Measurements from ENCODE around the gene IL24.

The IL24 gene

DNA sequence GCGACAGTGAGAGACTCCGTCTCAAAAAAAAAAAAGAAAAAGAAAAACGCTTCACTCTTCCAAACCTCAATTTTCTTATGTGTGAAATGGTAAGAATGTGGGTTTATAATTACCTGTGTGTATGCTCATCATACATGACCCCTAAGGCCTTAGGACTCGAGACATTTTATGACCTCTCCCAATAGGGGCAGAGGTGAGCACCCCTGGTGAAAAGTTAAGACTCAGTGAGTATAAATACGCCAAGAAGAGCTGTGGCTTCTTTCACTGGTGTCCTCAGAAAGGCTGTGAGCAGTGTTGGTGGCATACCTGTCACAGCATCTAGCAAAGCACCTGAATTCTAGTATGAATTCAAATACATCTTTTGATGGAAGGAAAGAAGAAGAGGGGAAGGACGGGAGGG, 32.3 kb downstream of the IL24 start:
- DNase-seq: no peak

DNA sequence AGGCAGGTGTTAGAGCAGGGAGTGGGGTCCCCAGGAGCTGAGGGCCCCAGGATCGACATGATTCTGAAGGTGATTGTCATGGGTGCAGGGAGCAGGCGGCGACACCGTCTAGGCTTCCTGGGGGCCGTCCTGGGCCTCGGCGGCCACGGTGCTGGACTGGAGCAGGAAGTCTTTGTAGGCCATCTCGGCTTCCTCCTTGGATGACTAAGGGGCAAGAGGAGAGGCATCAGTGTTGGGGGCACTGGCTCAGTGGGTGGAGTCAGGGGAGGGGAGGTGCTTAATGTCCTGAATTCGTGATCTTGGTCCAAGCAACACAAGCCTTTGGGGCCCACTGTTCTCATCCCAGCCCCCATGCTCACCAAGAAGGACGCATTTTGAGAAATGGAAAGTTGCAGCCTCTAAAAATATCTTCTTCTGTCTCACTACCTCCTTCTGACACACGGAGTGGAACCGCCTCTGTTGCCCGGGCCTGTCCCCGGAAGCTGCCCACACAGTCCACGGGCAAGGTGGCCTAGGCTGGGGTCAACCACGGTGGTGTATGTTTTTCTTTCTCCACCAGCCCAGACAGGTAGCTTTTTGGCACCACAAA, 33.1 kb downstream of the IL24 start:
- no peak for DNase-seq

DNA sequence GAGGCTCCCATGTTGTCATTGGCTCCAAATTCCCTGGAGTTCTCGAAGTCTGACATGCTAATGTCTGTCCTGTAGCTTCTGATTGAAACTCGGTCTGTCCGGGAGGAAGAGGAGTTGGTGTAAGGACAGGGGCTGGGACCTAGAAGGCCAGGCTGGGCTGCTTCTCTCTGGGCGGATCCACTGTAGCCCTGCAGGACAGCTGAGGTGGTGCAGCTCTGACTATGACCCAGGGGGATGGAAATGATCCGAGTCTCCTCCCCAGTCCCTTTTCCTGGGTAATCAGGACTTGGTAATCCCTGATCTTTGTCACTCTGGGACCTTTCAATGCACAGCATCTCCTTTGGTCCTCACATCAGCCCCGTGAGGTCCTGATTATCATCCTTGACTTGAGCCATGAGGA, 34.5 kb downstream of the IL24 start:
- no peak for DNase-seq

DNA sequence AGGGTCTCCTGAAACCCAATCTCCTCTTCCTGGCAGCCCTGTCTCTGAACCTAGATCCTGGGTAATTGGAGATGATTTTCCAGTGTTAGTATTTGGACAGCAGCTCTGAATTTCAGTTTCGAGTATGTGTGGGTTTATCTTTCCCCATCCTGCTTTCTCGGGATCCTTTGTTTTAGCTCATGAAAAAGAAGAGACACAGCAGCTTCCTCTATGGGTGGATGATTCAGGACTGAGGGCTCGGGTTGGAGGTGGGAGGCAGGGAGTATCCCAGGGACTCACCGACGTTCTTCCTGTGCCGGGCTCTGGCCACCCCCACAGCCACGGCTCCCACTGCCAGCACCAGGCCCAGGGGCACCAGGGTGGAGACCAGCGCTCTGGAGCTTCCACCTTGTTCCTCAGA, 34.9 kb downstream of the IL24 start:
- DNase-seq: no peak

DNA sequence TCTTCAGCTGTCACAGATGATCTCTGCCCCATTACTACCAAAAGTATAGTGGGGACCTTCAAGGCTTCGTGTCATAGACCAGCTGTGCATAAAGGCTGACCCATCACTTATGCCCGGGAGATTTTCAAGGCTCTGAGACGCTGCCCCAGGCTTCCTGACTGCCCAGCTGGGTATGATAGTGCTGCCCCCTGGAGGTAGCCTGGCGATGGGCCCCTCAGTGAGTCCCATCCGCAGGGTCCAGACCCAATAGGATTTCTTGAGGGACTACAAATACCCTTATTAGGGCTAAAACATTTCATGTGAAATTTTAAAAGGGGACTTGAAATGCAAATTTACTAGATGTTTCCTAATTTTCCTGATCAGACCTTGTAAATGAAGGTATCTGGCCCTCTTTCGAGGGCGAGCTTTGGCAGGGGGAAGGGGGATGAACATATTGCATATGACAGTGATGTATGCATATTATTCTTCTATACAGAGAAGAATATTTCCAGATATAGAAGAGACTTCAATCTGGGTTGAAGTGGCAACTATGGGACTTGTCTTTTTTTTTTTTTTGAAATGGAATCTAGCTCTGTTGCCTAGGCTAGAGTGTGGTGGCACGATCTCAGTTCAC, 36.2 kb downstream of the IL24 start:
- no peak for DNase-seq

DNA sequence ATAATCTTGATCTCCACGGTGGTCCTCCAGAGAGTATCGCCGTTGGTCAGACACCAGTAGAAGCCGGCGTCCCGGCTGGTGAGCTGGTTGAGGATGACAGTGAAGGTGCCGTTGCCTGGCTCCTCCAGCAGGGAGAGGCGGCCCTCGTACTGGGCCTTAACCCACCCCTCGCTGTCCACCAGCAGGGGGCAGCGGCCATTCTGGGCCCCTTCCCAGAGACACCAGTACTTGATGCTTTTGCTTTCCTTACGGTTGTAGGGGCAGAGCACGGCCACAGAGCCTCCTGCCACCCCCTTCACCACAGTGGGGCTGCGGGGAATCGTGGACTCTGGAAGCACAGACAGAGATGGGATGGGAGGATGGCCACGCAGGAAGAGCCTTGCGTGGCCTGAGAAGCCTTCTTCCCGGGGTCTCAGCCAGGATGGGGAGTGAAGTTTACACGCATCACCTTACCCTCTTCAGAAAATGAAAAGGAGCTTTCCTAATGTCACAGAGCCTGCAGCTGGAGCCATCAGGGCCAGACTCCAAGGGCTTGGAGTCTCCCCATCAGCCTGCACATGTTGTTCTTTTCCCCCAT, 38.3 kb downstream of the IL24 start:
- no peak for DNase-seq

DNA sequence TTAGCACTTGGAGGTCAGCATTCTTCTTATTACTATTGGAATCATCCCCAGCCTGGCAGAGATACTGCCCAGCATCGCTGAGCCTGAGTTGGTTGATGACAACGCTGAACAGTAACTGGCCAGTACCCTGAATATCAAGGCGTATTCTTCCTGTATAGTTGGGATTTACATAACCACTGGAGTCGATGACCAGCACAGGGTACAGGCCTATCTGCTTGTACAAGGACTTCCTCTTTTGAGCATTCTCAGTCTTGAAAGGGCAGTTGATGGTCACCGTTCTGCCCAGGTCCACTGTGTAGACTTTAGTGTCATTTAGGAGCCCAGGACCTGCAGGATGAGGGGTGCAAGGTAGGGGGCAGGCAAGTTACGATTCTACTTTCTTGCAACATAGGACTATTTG, 40.2 kb downstream of the IL24 start:
- no peak for DNase-seq

DNA sequence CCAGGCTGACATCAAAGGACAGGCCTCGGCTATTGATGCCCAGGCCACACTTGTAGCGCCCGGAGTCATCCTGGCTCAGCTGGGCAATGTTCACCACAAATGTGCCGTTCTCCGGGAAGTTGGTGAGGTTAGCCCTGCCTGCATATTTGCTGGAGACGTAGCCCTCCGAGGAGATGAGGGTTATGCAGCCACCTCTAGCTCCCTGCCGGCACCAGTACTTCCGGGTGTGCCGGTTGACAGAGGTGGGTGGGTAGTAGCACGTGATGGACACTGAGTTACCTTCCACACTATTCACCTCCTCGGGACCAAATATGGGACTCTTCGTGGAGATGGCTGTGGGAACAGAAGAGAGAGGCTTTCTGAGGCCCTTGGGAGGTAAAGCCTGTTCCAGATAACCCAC, 41.9 kb downstream of the IL24 start:
- no peak for DNase-seq

DNA sequence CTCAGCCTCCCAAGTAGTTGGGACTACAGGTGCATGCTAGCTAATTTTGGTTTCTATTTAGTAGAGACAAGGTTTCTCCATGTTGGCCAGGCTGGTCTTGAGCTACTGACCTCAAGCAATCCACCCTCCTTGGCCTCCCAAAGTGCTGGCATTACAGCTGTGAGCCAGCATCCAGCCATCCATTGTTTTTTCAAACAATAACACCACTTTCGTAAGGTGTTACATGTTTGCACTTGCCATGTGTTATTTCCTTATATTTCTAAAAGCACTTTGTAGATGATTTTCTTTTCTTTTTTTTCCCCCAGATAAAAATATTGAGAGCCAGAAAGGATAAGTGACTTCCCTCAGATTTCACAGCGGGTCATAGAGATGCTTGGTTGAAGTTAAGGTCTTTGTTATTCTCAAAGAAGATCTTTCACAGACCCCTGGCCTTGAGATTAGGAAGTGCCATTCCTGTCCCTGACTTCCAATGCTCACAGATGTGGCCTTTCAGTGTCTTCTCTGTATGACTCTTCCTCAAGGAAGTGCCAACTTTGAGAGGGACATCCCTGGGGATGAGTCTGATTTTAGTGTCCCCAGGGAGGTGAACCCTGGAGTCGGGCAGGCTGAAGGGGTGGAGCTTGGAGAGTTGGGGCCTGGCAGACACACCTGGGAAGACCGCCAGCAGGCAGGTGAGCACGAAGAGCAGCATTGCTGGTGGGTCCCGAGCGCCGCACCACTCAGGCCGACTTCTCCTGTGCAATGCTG, 42.8 kb downstream of the IL24 start:
- no peak for DNase-seq

DNA sequence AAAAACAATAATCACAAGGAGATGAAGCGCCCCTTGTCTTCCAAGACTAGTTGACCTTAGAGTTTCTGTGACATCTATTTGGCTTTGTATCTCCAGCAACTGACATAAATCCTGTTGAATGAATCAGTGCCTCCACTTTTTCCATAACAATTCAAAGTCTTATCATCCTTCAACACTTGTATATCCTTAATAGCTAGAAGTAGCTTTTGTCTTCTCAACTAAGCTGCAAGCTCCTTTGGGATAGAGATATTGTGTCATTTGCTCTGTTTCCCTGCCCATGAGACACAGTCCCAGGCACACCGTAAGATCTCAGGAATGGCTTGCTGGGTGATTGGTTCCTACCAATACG, 43.3 kb downstream of the IL24 start:
- no peak for DNase-seq

DNA sequence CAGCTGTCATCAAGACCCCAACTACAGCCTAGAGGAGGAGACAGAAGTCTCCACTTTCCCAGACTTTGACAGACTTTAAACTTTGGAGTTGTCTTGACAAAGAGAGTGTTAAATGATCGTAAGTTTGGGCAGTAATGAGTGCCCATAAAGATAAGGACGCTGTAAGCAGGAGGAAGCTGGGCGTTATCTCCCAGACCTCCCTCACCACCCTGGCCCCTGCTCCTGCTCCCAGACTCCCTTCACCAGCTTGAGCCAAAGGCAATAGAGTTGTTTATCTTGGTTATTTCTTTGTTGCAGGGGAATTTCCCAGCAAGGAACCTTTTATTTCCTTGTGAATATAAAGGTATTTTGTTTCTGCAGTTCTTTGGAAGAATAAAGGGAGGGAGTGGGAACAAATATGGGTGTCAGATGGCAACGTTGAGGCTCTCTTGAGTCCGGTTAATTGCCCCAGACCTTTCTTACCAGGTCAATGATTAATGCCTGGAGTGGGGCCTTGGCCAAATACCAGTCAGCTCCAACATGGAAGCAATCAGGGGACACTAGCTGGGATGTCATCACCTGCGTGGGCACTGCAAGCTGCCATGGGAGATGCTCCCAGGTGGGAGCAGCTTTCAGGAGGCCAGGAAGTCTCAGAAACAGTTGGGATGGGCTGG, 44.6 kb downstream of the IL24 start:
- no peak for DNase-seq

DNA sequence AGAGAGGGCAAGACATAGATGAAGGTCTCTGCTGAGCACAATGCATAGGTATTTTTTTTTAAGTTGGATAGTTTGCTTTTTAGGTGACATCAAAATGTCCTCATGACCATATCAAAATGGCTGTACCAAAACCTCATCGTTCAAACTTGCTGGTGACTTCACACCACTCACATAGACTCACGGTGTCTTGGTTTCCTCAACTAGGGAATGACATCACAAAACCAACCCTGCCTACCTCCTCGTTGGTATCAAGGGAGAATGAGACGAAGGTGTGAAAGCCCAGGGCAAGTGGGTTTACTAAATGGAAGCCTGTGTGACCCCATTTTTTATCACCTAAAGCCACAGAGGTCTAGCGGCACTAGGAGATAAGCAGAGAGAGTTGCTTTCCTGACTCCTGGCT, 47.5 kb downstream of the IL24 start:
- no peak for DNase-seq

DNA sequence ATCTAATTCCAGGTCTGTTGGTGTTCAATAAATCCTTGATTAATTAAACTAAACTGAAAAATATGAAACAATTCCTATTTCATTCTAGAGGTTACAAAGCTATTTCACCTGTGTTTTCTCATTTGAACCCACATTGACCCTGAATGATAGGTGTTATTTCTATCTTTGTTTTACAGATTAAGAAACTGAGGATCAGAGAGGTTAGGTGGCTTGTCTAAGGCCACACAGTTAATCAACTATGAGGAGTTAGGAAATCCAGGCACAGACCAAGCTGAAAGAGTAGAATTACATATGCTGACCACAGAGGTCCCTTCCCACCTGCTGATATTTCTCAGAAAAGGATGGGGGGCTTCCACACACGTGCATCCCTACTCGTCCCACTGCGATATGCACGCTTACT, 48.5 kb downstream of the IL24 start:
- no peak for DNase-seq

DNA sequence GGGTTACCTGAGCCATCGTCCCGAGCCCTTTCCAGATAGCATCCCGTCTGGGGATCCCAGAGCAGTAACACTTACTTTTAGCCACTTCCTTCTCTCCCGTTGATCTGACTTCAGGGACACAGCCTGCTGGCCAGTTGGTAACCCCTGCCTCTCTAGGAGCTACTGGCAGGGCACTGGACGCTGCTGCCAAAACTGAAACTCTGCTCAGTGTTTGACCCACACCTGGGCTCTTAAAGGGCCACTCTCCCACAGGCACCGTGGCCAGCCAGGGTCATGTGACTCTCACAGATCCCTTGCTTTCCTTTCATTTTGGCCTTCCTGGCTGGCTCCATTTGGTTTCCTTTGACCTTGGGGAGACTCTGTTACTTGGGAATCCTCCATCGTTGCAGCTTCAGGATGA, 49.0 kb downstream of the IL24 start, which contains the start of gene PIGR:
TSS of gene PIGR (minus strand) at position 206 of the 400 bp plus-strand sequence. CDS start 5,935 bp downstream, outside the sequence.
- DNase-seq: no peak

DNA sequence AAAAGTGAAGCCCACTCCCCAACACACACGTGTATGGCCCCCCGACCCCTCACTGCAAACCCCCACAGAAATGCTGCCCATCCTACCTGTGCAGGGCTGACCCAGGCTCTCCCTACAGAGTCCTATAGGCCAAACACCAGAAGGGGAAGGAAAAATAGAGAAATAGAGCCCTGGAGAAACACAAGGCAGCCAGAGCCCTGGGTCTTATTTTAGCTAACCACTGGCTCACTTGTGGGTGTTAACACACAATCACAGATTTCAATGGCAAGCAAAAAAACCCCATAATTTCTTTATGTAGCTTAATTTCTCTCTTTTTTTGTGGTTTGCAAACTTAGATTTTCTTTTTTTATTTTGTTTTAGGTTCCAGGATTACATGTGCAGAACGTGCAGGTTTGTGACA, 50.0 kb downstream of the IL24 start:
- DNase-seq: no peak

DNA sequence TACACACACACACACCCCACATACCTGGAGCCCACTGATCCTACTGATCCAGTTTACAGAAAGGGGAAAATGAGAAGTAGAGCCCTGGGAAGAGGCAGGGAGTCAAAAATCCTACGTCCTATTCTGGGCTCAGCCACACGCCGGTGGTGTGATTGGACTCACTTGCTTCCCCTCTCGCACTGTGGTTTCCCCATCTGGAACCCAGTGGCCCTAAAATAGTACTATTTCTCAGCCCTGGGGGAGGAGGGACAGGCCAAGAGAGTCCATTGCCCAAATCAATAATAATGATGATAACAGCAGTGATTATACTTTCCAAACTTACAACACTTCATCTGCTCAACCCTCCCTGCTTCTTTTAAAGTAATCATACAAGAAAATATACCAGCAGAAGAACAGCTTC, 52.0 kb downstream of the IL24 start:
- no peak for DNase-seq

DNA sequence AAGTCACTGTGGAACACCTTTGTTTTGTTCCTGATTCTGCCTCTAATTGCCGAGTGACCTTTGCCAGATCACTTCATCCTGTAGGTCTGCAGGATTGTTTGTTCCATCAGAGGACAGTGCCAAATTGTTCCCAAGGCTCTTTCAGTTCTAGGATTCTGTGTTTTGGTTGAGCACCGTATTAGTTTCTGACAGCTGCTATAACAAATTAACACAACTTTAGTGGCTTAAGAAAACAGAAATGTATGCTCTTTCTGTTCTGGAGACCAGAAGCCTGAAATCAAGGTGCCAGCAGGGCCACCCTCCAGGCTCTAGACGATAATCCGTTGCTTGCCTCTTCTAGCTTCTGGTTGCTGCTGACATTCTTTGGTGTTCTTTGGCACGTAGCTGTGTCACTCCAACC, 52.4 kb downstream of the IL24 start:
- no peak for DNase-seq

DNA sequence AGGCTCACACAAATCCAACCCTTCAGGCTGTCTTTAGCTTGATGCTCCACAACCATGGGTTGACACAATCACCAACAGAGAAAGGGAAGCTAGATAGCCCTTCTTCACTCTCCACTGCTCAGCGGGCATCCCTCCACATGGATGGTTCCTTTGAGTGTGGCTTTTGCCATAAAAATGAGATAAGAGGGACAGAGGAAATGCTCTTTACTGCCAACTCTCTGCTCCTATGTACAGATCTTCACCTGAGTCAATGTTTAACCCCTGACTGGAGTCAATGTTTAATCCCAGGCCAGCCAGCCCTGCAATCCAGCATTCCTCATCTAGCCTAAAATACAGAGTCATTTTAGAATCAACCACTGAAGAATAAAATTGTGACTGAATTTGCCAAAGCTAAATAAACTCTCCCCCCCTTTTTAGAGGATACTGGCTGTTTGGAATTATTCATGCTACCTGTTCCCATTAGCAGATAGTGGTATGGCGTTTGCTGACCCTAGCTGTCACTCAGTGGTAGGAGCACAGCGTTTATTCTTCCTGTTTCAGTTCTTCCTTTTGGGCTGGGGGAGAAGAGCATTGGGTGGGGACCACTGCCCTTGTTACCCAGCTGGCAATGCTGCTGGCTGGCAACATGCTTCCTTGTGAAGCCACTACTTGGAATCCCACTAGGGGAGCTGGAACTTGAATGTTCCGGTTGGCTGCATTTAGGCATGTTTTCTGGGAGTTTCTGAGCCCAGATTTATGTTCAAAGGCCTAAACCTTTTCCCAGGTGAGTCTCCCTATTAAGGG, 54.3 kb downstream of the IL24 start:
- DNase-seq: no peak

DNA sequence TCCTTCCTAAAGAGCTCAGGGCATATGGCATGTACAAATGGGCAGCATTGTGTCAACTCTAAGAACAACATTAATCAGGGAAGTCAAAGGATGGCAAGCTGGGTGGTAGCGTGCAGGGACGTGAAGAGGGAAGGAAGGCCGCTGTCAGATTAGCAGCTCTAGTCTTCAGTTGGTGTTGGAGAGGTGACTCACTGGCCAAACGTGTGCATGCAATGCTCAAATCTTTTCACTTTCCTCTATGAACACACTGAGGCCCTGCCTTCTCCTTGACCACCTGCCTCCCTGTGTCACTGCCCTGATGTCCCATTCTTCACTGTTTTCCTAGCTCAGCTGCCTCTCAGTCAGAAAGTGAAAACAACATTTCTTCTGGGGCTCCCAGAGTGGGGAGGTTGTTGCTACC, 54.9 kb downstream of the IL24 start:
- DNase-seq: no peak

DNA sequence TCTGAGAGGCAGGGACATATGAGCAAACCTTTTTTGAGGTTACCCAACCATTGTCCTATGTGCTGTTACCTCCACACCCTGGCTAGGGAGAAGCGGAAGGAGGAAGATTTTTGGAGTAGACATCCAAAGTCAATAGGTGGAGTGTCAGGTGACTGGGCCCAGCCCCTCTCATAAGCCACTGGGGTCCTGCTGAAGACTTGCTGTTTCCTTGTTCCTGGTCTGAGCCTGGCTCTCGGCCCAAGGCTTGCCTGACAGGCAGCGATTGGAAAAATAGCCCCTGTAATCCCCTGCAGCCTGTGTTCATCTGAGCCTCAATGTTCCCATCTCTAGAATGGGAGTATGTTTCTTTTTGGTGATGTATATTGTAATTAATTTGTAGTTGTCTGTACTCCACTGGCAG, 55.9 kb downstream of the IL24 start:
- DNase-seq: no peak

DNA sequence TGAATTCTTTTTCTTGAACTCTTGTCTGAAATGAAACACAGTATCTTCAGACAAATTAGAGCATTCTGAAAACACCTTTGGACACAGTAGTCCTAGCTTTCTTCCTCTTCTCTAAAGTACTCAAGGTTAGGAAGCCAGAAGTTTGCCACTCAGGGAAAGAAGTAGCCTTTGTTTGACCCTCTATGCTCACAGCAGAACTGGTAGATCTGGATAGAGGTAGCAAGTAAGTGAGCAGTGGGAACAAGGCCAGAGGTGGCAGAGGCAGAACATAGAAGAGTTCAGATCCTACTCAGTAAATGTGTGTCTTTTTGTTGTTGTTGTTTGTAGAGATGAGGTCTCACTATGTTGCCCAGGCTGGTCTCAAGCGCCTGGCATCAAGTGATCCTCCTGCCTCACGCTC, 56.4 kb downstream of the IL24 start:
- no peak for DNase-seq

All from NCI-H2227 treated with DMSO at 0.1 percent for 48 hours (cell line).